ENCODE data around the gene KIF1B. TPM values are rescaled to one million over a fixed set of nuclear protein-coding genes. Genes with fewer than 3 reads are reported as not detected.

Gene KIF1B
- total RNA-seq, 4 donors from 2014 or later: 46.7 to 61.8 (median 51.4) TPM

DNA sequence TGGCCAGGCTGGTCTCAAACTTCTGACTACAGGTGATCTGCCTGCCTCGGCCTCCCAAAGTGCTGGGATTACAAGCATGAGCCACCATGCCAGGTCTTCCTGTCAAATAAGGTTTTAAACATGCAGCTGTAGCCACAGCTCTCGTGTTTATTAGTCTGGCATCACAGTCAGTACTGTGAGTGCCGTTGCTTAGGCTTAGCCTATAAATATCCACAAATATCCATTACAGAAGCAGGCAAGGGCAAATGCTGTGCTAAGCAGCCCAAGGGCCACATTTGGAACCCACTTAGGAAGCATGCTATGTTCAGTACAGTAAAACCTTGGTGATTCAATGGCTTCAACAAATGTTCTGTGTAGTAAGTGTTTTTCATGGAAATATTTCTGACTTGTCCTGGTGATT lies 75.9 kb downstream of the KIF1B start:
- no peak for TF ChIP-seq CTCF (IDR thresholded peaks at IDR 0.05; ENCODE audit: low read depth)

GRCh38 chr1:10287023-10287645 lies 76.8 kb downstream of the KIF1B start:
- no peak for TF ChIP-seq CTCF (IDR thresholded peaks at IDR 0.05; ENCODE audit: low read depth)

DNA sequence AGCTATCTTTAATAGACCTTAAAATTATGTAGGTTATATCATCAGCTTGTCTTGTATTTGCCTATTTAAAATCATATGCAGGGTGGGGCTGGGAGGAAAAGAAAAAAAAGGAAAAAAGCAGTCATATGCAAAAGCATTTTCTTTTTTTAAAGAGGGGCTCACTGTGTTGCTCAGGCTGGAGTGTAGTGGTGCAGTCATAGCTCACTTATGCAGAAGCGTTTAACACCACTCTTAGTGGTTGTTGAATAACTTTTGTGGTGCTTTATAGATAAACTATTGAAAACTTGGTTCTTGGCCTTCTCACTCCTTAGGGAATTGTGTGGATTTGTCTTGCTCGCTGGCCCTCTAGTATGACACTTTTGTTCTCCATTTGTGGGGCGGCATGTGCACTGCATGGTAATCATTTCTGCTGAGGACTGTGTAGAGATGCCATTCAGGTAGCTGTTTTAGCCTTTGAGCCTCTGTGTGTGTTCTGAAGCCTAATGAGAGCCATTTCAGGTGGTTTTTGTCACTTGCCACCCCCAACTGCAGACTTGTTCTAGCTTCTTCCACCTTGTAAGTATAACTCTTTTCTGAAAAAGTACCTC lies 77.8 kb downstream of the KIF1B start:
- no peak for TF ChIP-seq CTCF (IDR thresholded peaks at IDR 0.05; ENCODE audit: low read depth)

DNA sequence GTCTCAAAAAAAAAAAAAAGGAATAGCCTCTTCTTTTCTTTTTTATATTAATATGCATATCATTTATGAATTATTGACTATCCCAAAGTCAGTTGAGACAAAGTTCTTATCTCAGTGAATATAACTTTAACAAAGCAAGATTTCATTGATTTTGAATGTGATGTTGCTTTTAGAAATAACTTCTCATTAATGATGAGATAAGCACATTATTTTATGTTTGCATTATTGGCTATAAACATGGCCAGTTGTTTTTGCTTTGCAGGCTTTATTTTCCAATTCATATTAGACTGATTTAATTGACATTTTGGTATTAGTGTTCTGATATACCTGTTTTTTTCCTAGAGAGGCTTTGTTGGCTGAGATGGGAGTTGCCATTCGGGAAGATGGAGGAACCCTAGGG lies 81.3 kb downstream of the KIF1B start:
- no peak for TF ChIP-seq CTCF (IDR thresholded peaks at IDR 0.05; ENCODE audit: low read depth)

GRCh38 chr1:10292188-10292587 lies 81.8 kb downstream of the KIF1B start:
- TF ChIP-seq CTCF (IDR thresholded peaks at IDR 0.05; ENCODE audit: low read depth): no peak

DNA sequence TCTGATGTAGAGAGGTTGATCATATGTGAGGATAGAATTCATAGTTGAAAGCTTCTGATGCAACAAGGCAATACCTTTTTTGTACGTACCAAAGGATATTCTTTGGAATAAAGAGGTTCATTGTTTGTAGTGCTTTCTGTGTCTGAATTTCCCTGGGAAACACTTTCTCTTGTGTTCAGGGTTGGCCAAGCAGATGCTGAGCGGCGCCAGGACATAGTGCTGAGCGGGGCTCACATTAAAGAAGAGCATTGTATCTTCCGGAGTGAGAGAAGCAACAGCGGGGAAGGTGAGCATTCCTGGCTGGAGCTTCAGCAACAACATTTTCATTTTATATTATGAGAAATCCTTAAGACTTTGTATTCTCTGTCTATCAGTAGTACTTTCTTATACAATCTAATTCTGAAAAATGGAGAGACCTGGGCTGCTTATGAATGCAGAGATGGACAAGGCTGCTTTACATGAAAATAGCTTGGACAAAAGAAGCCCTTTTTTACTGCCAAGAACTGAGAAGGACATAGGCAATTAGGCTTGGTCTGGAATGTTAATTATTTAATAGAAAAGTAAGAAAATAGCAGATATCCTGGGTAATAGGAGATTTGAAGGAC lies 85.2 kb downstream of the KIF1B start:
- no peak for TF ChIP-seq CTCF (IDR thresholded peaks at IDR 0.05; ENCODE audit: low read depth)

DNA sequence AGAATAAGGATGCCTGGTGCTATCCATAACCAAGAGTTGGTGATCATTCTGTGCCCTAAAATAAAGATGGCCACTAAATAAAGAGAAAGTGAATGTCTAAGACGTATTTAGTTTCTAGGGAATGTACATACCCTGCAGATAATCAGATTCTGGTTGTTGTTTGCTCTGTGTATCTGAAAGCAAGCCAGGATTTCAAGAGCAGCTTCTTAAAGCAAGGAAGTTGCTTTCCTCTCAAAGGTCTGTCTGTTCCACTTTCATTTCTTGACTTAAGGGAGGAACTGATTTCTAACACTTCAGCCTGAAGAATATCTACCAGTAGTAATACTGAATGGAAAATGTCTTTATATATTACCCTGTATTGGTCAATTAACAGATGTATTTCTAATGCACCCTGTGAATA lies 88.8 kb downstream of the KIF1B start:
- TF ChIP-seq CTCF (IDR thresholded peaks at IDR 0.05; ENCODE audit: low read depth): no peak

Data from subcutaneous adipose tissue (tissue), 4 donors.